Activated CD4-positive, alpha-beta T cell treated with anti-CD3 and anti-CD28 coated beads, Interleukin-2, amount 10 ng/mL, durations not matched to agents 24 days and 14 days (primary cell): Measurements from ENCODE around the gene CANT1. TPM values are rescaled to one million over a fixed set of nuclear protein-coding genes. Genes with fewer than 3 reads are reported as not detected.

Source experiments
- total RNA-seq: library from RNA; stranded (reverse); gene quantifications from 2 replicates; pipeline ENCODE4 v1.2.3, GENCODE V29; 2022

Gene CANT1
- total RNA-seq, 1 donor from 2014 or later = 70.5 TPM

Other genes with a start within 250 kb of the CANT1 start
- gene CYTH1, start 227.5 kb downstream of the CANT1 start, total RNA-seq = 126 and 131 TPM in 2 replicates
- gene USP36, start 168.9 kb downstream of the CANT1 start, total RNA-seq = 128 TPM in 2 replicates
- gene CEP295NL, start 106.6 kb downstream of the CANT1 start, total RNA-seq = 0.56 TPM in 1 of 2 replicates, not detected in the other
- 0.54 and 0.64 TPM in 2 replicates for gene TIMP2, start 84.4 kb downstream of the CANT1 start, total RNA-seq
- 73.3 and 74.2 TPM in 2 replicates for gene LGALS3BP, start 29.8 kb downstream of the CANT1 start, total RNA-seq
- not detected in 2 replicates for gene C1QTNF1, start 14.4 kb upstream of the CANT1 start, total RNA-seq
- 49.5 and 52.4 TPM in 2 replicates for gene ENGASE, start 65.1 kb upstream of the CANT1 start, total RNA-seq